Duodenal mucosa (tissue), 2 donors: ENCODE data around the gene ZBTB12.

Experiments
- H3K27ac ChIP-seq: one replicate; pipeline ENCODE4 v1.7.0; 2013; ENCODE audit warnings: low read depth, low read length
- H3K27me3 ChIP-seq, 2 donors: one replicate each; pipeline ENCODE4 v1.7.0; 2013; ENCODE audit warnings: low read length in 2 of 2, control low read depth in 1 of 2; ENCODE audit not compliant: insufficient read depth in 2 of 2, control insufficient read depth in 1 of 2
- H3K36me3 ChIP-seq, 2 donors: one replicate each; pipeline ENCODE4 v1.7.0; 2013; ENCODE audit warnings: low read length in 2 of 2, control low read depth in 1 of 2; ENCODE audit not compliant: insufficient read depth in 2 of 2, control insufficient read depth in 1 of 2
- H3K4me1 ChIP-seq, 2 donors: one replicate each; pipeline ENCODE4 v1.7.0; 2013; ENCODE audit warnings: low read length in 2 of 2, control low read depth in 1 of 2; ENCODE audit not compliant: insufficient read depth in 2 of 2, control insufficient read depth in 1 of 2
- H3K4me3 ChIP-seq, 2 donors: one replicate each; pipeline ENCODE4 v1.7.0; 2013; ENCODE audit warnings: low read length in 2 of 2, low read depth in 1 of 2
- H3K9ac ChIP-seq, 2 donors: one replicate each; pipeline ENCODE4 v1.7.0; 2013; ENCODE audit warnings: low read length in 2 of 2, low read depth in 1 of 2
- H3K9me3 ChIP-seq, 2 donors: one replicate each; pipeline ENCODE4 v1.7.0; 2013; ENCODE audit warnings: low read length in 2 of 2, control low read depth in 1 of 2; ENCODE audit not compliant: control insufficient read depth in 1 of 2

The ZBTB12 gene

DNA sequence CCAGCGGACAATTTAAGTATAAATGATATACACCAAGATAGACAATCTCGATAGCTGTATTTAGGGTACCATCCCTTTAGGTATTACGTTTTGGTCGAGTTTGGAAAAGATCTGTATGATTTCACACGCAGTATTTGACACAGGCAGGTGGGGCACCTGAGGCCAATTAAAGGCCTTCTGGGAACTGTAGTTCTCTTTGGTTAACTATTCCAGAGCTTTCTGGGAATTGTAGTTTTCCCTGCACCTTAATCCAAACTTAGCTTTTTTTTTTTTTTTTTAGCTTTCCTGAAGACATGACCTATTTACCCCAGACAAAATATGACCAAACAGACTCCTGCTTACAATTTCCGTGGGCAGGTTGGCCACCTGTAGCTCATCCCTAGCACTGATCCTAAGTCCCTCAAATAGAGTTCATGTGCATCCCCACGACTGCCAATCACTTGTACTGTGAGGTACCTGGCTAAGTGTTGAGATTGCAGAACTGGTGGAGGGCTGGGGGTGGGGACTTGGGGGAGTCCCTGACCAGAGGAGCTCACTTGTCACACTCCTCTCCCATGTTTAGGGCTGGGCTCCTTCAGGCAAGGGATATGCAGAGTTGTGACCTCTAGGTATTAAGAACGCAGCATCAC is 3.4 kb downstream of the ZBTB12 start:
- H3K27ac ChIP-seq = peak overlapping the region; percentile 73
- H3K36me3 ChIP-seq = peaks cover 0 to 15% of the 10 kb centered on the region in 2 donors
- no peaks in the 10 kb centered on the region for H3K27me3 ChIP-seq
- H3K4me1 ChIP-seq = peaks cover 14 to 34% of the 10 kb centered on the region in 2 donors
- peak overlapping the region; percentile 85 to 96 for H3K9ac ChIP-seq
- H3K4me3 ChIP-seq = peak overlapping the region; percentile 92 to 93
- no peaks in the 10 kb centered on the region for H3K9me3 ChIP-seq

- peaks cover 10 to 29% of the 10 kb centered on the region in 2 donors for H3K4me1 ChIP-seq
- no peaks in the 10 kb centered on the region for H3K9me3 ChIP-seq
- peak within 1 kb of the TSS; percentile 73 for H3K27ac ChIP-seq
- peak within 1 kb of the TSS; percentile 92 to 93 for H3K4me3 ChIP-seq
- H3K36me3 ChIP-seq = peaks cover 2 to 22% of the 10 kb centered on the region in 2 donors
- no peaks in the 10 kb centered on the region for H3K27me3 ChIP-seq
- peak within 1 kb of the TSS; percentile 85 to 96 for H3K9ac ChIP-seq
Measured at GRCh38 chr6:31897612-31898382, 4.1 kb downstream of the ZBTB12 start, which contains the start of gene EHMT2. EHMT2 (minus strand) TSS chr6:31897698; CDS start chr6:31897677, 21 bp downstream.

DNA sequence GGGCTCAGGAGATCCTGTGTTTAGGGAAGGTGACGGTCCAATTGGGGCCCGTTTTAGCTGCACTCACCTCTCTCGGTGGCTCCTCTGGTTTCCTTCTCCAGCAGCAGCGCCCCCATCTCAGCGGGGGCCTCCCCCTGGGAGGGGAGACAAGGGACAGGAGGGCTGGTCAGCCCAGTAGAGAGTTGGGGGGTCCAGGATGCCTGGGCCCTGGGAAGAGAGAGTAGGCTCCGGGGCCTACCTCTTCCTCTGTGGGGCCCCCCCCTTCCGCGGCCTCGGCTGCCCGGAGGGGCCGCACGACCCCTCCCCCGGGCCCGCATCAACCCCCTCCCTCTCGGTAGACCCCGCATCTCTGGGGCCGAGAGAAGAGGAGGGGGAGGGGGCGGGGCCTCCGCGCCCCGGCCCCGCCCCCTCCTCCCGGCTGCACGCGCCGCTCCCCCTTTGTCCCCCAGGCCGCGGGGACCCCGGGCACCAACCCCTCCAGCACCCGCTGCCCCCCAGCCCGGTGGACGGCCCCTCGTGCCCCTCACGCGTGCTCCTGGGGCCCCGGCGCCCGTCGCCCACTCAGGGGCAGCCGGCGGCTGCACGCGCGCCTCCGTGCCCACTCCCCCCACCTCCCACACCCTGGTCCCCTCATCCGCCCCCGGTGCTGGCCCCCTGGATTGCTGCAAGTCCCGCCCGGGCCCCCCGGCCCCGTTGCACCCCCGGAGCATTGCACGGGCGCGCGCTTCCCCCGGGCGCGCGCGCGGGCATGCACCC is 4.9 kb downstream of the ZBTB12 start:
- H3K27ac ChIP-seq = no peak overlapping the region
- H3K27me3 ChIP-seq = no peaks in the 10 kb centered on the region
- peak overlapping the region; percentile 1 to 60 for H3K9ac ChIP-seq
- H3K9me3 ChIP-seq = no peaks in the 10 kb centered on the region
- H3K4me1 ChIP-seq = peaks cover 5 to 24% of the 10 kb centered on the region in 2 donors
- peaks cover 10 to 29% of the 10 kb centered on the region in 2 donors for H3K36me3 ChIP-seq
- peak overlapping the region; percentile 67 to 92 for H3K4me3 ChIP-seq

- H3K4me3 ChIP-seq = peak overlapping the region; percentile 67 to 92
- peaks cover 11 to 34% of the 10 kb centered on the region in 2 donors for H3K36me3 ChIP-seq
- H3K9me3 ChIP-seq = no peaks in the 10 kb centered on the region
- H3K27me3 ChIP-seq = no peaks in the 10 kb centered on the region
- peaks cover 5 to 24% of the 10 kb centered on the region in 2 donors for H3K4me1 ChIP-seq
- no peak overlapping the region for H3K27ac ChIP-seq
- peak overlapping the region; percentile 32 to 60 for H3K9ac ChIP-seq
Measured at GRCh38 chr6:31896493-31896855, 5.4 kb downstream of the ZBTB12 start.

GRCh38 chr6:31892821-31893220 is 9.1 kb downstream of the ZBTB12 start:
- H3K27ac ChIP-seq = no peak overlapping the region
- peaks cover 18 to 61% of the 10 kb centered on the region in 2 donors for H3K36me3 ChIP-seq
- no peaks in the 10 kb centered on the region for H3K27me3 ChIP-seq
- H3K9me3 ChIP-seq = no peaks in the 10 kb centered on the region
- H3K9ac ChIP-seq = no peak overlapping the region
- peaks cover 0 to 9% of the 10 kb centered on the region in 2 donors for H3K4me1 ChIP-seq
- no peak overlapping the region for H3K4me3 ChIP-seq

DNA sequence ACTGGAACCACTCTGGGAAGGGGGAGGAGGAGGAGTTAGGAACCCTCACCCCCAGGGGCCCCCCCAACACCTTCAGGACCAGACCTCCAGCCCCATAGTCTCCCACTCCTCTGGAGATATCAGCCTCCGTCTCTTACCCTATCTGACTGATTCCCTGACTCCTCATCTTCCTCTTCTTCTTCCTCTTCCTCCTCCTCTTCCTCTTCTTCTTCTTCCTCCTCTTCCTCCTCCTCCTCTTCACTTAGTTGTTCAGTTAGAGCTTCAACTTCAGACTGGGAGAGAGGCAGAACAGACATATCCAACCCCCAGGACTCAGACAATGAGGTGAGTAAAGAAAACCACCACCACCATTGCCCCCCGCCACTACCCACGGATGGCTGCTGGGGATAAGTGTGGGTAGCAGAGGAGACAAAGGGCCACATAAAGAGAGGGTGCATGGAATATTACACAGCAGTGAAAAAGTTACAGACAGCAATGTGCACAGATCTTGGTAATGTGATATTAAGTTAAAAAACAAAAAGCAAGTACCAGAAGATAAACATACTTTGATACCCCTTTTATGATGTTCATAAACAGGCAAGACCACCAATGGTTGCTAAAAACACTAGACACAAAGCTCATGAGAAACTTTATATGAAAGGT is 12.4 kb downstream of the ZBTB12 start:
- Histone ChIP-seq H3K27ac (no peak overlapping the region), H3K9me3 (no peaks in the 10 kb centered on the region), H3K36me3 (peaks cover 20 to 79% of the 10 kb centered on the region in 2 donors), H3K4me1 (no peaks in the 10 kb centered on the region), H3K27me3 (no peaks in the 10 kb centered on the region), H3K4me3 (no peak overlapping the region), H3K9ac (no peak overlapping the region)

DNA sequence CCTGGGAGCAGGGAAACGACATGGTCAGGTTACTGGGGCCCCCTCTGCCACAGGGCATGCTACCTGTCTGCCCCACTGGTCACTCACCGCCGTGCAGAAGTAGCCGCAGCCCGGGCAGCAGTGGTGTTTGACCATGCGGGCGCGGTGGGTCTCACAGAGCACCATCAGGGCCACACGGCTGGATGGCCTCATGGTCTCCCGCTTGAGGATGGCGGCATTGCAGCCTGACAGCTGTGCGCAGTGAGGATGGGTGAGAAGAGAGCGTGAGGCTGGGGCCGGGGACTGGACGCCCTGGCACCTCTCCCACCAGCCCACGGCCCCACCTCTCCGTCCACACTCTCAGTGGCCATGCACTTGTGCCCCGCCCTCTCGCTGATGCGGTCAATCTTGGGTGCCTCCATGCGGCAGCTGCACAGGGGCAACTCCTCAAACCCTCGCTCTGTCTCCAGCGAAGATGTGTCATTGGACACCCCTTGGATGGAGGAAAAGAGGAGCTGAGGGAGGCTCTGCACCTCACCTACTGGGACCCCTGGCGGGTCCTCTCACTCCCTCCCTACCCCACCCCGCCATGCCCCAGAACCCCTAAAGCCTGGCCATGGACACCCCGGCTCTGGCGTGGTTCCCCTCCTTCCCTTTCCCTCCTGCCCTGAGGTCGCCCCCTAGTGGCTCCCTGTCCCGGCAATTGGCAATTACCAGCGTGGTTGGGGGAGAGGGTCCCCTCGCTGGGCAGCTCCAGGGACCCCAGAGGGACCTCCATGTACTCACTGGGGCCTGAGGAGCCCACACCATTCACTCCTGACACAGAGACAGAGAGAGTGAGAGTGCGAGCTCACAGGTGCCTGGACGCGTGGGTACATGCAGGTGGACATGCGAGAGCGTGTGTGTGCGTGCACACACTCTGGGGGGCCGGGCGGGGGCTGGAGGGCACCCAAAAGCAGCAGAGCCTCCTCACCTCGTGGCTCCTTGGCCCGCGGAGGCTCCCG is 13.3 kb downstream of the ZBTB12 start:
- H3K27ac ChIP-seq = no peak overlapping the region
- peaks cover 23 to 84% of the 10 kb centered on the region in 2 donors for H3K36me3 ChIP-seq
- H3K4me3 ChIP-seq = no peak overlapping the region
- H3K9ac ChIP-seq = no peak overlapping the region
- H3K4me1 ChIP-seq = no peaks in the 10 kb centered on the region
- H3K27me3 ChIP-seq = no peaks in the 10 kb centered on the region
- H3K9me3 ChIP-seq = no peaks in the 10 kb centered on the region

GRCh38 chr6:31887173-31888007 is 14.5 kb downstream of the ZBTB12 start:
- no peaks in the 10 kb centered on the region for H3K4me1 ChIP-seq
- no peak overlapping the region for H3K9ac ChIP-seq
- peaks cover 28 to 84% of the 10 kb centered on the region in 2 donors for H3K36me3 ChIP-seq
- no peak overlapping the region for H3K27ac ChIP-seq
- no peaks in the 10 kb centered on the region for H3K9me3 ChIP-seq
- H3K27me3 ChIP-seq = no peaks in the 10 kb centered on the region
- H3K4me3 ChIP-seq = no peak overlapping the region
